GM23338 (cell line): ENCODE data around the gene SMG6. TPM values are rescaled to one million over a fixed set of nuclear protein-coding genes. Genes with fewer than 3 reads are reported as not detected.

Experiments used
- ATAC-seq: fragments of 200-7000 bp; cut with Tn5 transposase; 3 replicates; pipeline ENCODE4 v1.9.1; 2020
- DNase-seq: peaks from one replicate; pipeline ENCODE4 v3.0.0-alpha.2; 2015; ENCODE audit warnings: low spot score
- H2AFZ ChIP-seq: fragments of 200-600 bp; sonication (generic); 2 replicates; pipeline ENCODE4 v1.8.0; 2016; ENCODE audit warnings: antibody characterized with exemption, mild to moderate bottlenecking, moderate library complexity
- H3F3A ChIP-seq: fragments of 200-600 bp; sonication (generic); replicated peaks from 2 replicates; pipeline ENCODE4 v1.8.0; 2017; ENCODE audit warnings: antibody characterized with exemption, mixed run types, low read depth
- H3K27ac ChIP-seq: fragments of 200-600 bp; sonication (generic); 2 replicates; pipeline ENCODE4 v1.6.1; 2016; ENCODE audit warnings: low read depth
- H3K27me3 ChIP-seq: fragments of 200-600 bp; sonication (generic); 2 replicates; pipeline ENCODE4 v1.8.0; 2016; ENCODE audit warnings: mild to moderate bottlenecking, mixed run types, moderate library complexity; ENCODE audit not compliant: insufficient read depth
- H3K36me3 ChIP-seq: fragments of 200-600 bp; sonication (generic); 2 replicates; pipeline ENCODE4 v1.8.0; 2016; ENCODE audit warnings: mild to moderate bottlenecking; ENCODE audit not compliant: insufficient read depth
- H3K4me1 ChIP-seq: fragments of 200-600 bp; sonication (generic); 2 replicates; pipeline ENCODE4 v1.8.0; 2016; ENCODE audit warnings: mild to moderate bottlenecking, moderate library complexity; ENCODE audit not compliant: insufficient read depth
- H3K4me2 ChIP-seq: fragments of 200-600 bp; sonication (generic); 2 replicates; pipeline ENCODE4 v1.7.1; 2017; ENCODE audit warnings: mixed run types
- H3K4me3 ChIP-seq: fragments of 200-600 bp; sonication (generic); 2 replicates; pipeline ENCODE4 v1.6.1; 2016; ENCODE audit warnings: mixed run types
- H3K79me2 ChIP-seq: fragments of 200-600 bp; sonication (generic); replicated peaks from 2 replicates; pipeline ENCODE4 v1.8.0; 2017; ENCODE audit warnings: mild to moderate bottlenecking; ENCODE audit not compliant: insufficient read depth
- H3K9me2 ChIP-seq: fragments of 200-600 bp; sonication (generic); 2 replicates; pipeline ENCODE4 v1.8.0; 2017; ENCODE audit not compliant: insufficient read depth
- H4K20me1 ChIP-seq: fragments of 200-600 bp; sonication (generic); replicated peaks from 2 replicates; pipeline ENCODE4 v1.8.0; 2017; ENCODE audit warnings: mild to moderate bottlenecking; ENCODE audit not compliant: insufficient read depth
- H3K27ac Mint-ChIP-seq: 2 replicates; pipeline ENCODE4 v1.8.0; 2020; ENCODE audit warnings: inconsistent platforms, mild to moderate bottlenecking, moderate library complexity, mixed read lengths
- H3K27me3 Mint-ChIP-seq: 3 replicates; pipeline ENCODE4 v1.8.0; 2022; ENCODE audit warnings: low read depth, mild to moderate bottlenecking, moderate library complexity, mixed read lengths, inconsistent platforms; ENCODE audit not compliant: insufficient read depth, poor library complexity
- H3K36me3 Mint-ChIP-seq: 3 replicates; pipeline ENCODE4 v1.8.0; 2021; ENCODE audit warnings: low read depth, mild to moderate bottlenecking, inconsistent platforms, moderate library complexity, mixed read lengths
- H3K4me1 Mint-ChIP-seq: 3 replicates; pipeline ENCODE4 v1.8.0; 2020; ENCODE audit warnings: mild to moderate bottlenecking, inconsistent platforms, mixed read lengths
- H3K4me3 Mint-ChIP-seq: 3 replicates; pipeline ENCODE4 v1.8.0; 2021; ENCODE audit warnings: moderate library complexity, mild to moderate bottlenecking, inconsistent platforms, mixed read lengths
- H3K9me3 Mint-ChIP-seq: 3 replicates; pipeline ENCODE4 v1.8.0; 2020; ENCODE audit warnings: moderate library complexity, mild to moderate bottlenecking, inconsistent platforms, mixed read lengths
- CREB1 ChIP-seq: fragments of 250-450 bp; sonication (Bioruptor Pico); IDR thresholded peaks from 2 replicates; pipeline ENCODE4 v1.5.0; 2020; ENCODE audit warnings: low read depth, mild to moderate bottlenecking, moderate library complexity
- CTCF ChIP-seq, 2 experiments: fragments of 200-600 bp in 1 of 2; sonication (generic) in 1 of 2; conservative IDR thresholded peaks; 2 replicates each; pipeline versions ENCODE4 v1.5.1 to v1.6.1; 2016 to 2017; ENCODE audit warnings: antibody characterized with exemption in 2 of 2, low read depth in 2 of 2, mild to moderate bottlenecking in 2 of 2, moderate library complexity in 1 of 2
- ETS1 ChIP-seq: IDR thresholded peaks from 2 replicates; pipeline ENCODE4 v1.6.1; 2016; ENCODE audit warnings: antibody characterized with exemption
- EZH2 ChIP-seq: fragments of 200-600 bp; sonication (generic); IDR thresholded peaks from one replicate; pipeline ENCODE4 v1.8.0; 2017; ENCODE audit warnings: antibody characterized with exemption, mild to moderate bottlenecking, low read depth; ENCODE audit not compliant: unreplicated experiment
- EZH2phosphoT487 ChIP-seq: fragments of 200-600 bp; sonication (generic); IDR thresholded peaks from one replicate; pipeline ENCODE4 v1.8.1; 2018; ENCODE audit warnings: antibody characterized with exemption; ENCODE audit not compliant: unreplicated experiment
- JUNB ChIP-seq: IDR thresholded peaks from one replicate; pipeline ENCODE4 v1.6.1; 2016; ENCODE audit warnings: antibody characterized with exemption; ENCODE audit not compliant: unreplicated experiment
- NANOG ChIP-seq: IDR thresholded peaks from 2 replicates; pipeline ENCODE4 v1.6.1; 2016; ENCODE audit warnings: antibody characterized with exemption, borderline replicate concordance
- POLR2AphosphoS5 ChIP-seq: IDR thresholded peaks from 2 replicates; pipeline ENCODE4 v1.6.1; 2016; ENCODE audit warnings: antibody characterized with exemption, low read depth
- REST ChIP-seq: IDR thresholded peaks from one replicate; pipeline ENCODE4 v1.6.1; 2018; ENCODE audit warnings: antibody characterized with exemption; ENCODE audit not compliant: unreplicated experiment
- STAT1 ChIP-seq: IDR thresholded peaks from one replicate; pipeline ENCODE4 v1.6.1; 2016; ENCODE audit warnings: antibody characterized with exemption; ENCODE audit not compliant: unreplicated experiment
- ZNF114 ChIP-seq: fragments of 250-450 bp; sonication (Bioruptor Pico); IDR thresholded peaks from 2 replicates; pipeline ENCODE4 v1.5.0; 2020; ENCODE audit warnings: mild to moderate bottlenecking, moderate library complexity
- ZNF331 ChIP-seq: fragments of 250-450 bp; sonication (Bioruptor Pico); IDR thresholded peaks from 2 replicates; pipeline ENCODE4 v1.5.0; 2020; ENCODE audit warnings: low read depth, mild to moderate bottlenecking, moderate library complexity
- polyA plus RNA-seq: library from polyadenylated mRNA; unstranded; fragments of >200 nt; fragmentation: Nextera tagmentation; extraction: Ambion mirVana; gene quantifications from 2 replicates; pipeline ENCODE4 v1.2.1, GENCODE V29; 2016
- total RNA-seq: library from RNA; depleted of rRNA; stranded (reverse); fragments of >200 nt; shearing (Covaris generic); gene quantifications from 2 replicates; pipeline ENCODE4 v1.2.3, GENCODE V29; 2014

The SMG6 gene
- total and polyA plus RNA-seq, 2 experiments from 2014 or later, result 10.4 to 43.1 TPM

GRCh38 chr17:2336215-2336851 is 32.7 kb upstream of the SMG6 start, which contains the start of gene TSR1:
Gene TSR1 (minus strand): TSS chr17:2336457. CDS start chr17:2336427, 30 bp downstream.
- Histone ChIP-seq H3K9me2 (no peaks in the 10 kb centered on the region), H3K36me3 (peaks cover 40% of the 10 kb centered on the region), H3F3A (peaks cover 38% of the 10 kb centered on the region), H3K79me2 (peaks cover 63% of the 10 kb centered on the region), H2AFZ (peak within 1 kb of the TSS; percentile 98), H3K4me3 (peak within 1 kb of the TSS; percentile 95), H3K27ac (peak within 1 kb of the TSS; percentile 84), H4K20me1 (peaks cover 27% of the 10 kb centered on the region), H3K4me2 (peak within 1 kb of the TSS; percentile 99), H3K27me3 (no peaks in the 10 kb centered on the region), H3K4me1 (peaks cover 20% of the 10 kb centered on the region)
- H3K9me3 Mint-ChIP-seq, result peaks cover 2% of the 10 kb centered on the region; the same call in 1 of the 3 replicates
- H3K4me3 Mint-ChIP-seq, result no peak within 1 kb of the TSS; the same call in 2 of the 3 replicates
- ATAC-seq (peak; percentile 86), DNase-seq (peak; percentile 95)
- H3K4me1 Mint-ChIP-seq, result peaks cover 5% of the 10 kb centered on the region
- TF ChIP-seq ETS1 (peak; percentile 76), POLR2AphosphoS5 (peak; percentile 95), CREB1 (CRISPR knock-in tag) (peak; percentile 71), STAT1 (no peak), JUNB (no peak), CTCF (conservative IDR thresholded peaks at IDR 0.05; ENCODE audit: low read depth in 2 of 2) (peak in 1 of 2 experiments; percentile 49; a peak in 2 of 4 replicates)
- H3K27ac Mint-ChIP-seq, result peak within 1 kb of the TSS; percentile 99
- peaks cover 17% of the 10 kb centered on the region for H3K27me3 Mint-ChIP-seq
- H3K36me3 Mint-ChIP-seq, result 0 out of 3 replicates have a peak, but pooled peaks cover 2% of the 10 kb centered on the region

GRCh38 chr17:2335726-2336214 is 32.2 kb upstream of the SMG6 start:
- peaks cover 33% of the 10 kb centered on the region for H4K20me1 ChIP-seq
- peaks cover 2% of the 10 kb centered on the region; the same call in 1 of the 3 replicates for H3K9me3 Mint-ChIP-seq
- 0 out of 3 replicates have a peak, but pooled peaks cover 2% of the 10 kb centered on the region for H3K36me3 Mint-ChIP-seq
- H3K9me2 ChIP-seq, result no peaks in the 10 kb centered on the region
- H3K36me3 ChIP-seq, result peaks cover 45% of the 10 kb centered on the region
- peak overlapping the region; percentile 84 for H3K27ac ChIP-seq
- peaks cover 43% of the 10 kb centered on the region for H3F3A ChIP-seq
- peak overlapping the region; percentile 99 for H3K27ac Mint-ChIP-seq
- H3K27me3 ChIP-seq, result no peaks in the 10 kb centered on the region
- H3K4me3 ChIP-seq, result peak overlapping the region; percentile 95
- ATAC-seq (peak; percentile 6), DNase-seq (peak; percentile 62)
- no peak overlapping the region for H3K4me3 Mint-ChIP-seq
- H3K27me3 Mint-ChIP-seq, result peaks cover 17% of the 10 kb centered on the region
- H3K79me2 ChIP-seq, result peaks cover 69% of the 10 kb centered on the region
- H3K4me1 Mint-ChIP-seq, result peaks cover 5% of the 10 kb centered on the region
- peaks cover 20% of the 10 kb centered on the region for H3K4me1 ChIP-seq
- peak overlapping the region; percentile 94 for H2AFZ ChIP-seq
- H3K4me2 ChIP-seq, result peak overlapping the region; percentile 99
- TF ChIP-seq NANOG, result no peak
- TF ChIP-seq POLR2AphosphoS5, result no peak
- TF ChIP-seq CTCF (conservative IDR thresholded peaks at IDR 0.05; ENCODE audit: low read depth in 2 of 2), result no peak
- no peak for TF ChIP-seq JUNB
- TF ChIP-seq EZH2phosphoT487, result no peak
- TF ChIP-seq EZH2, result no peak
- no peak for TF ChIP-seq STAT1
- TF ChIP-seq REST, result no peak
- no peak for TF ChIP-seq ETS1
- TF ChIP-seq CREB1 (CRISPR knock-in tag), result no peak
- TF ChIP-seq ZNF331 (CRISPR knock-in tag), result no peak
- no peak for TF ChIP-seq ZNF114 (CRISPR knock-in tag)
